H1 (cell line): ENCODE measurements around the gene NR2C2. TPM values are rescaled to one million over a fixed set of nuclear protein-coding genes. Genes with fewer than 3 reads are reported as not detected.

Experiments used
- CTCF ChIA-PET: fragments of 300-600 bp; sonication (Branson Sonifier 250); formaldehyde crosslinking; loops from one replicate; lab custom pipeline; 2021; ENCODE audit not compliant: partially characterized antibody; lab: Charles Lee
- POLR2A ChIA-PET: fragments of 300-600 bp; sonication (Branson Sonifier 250); formaldehyde crosslinking; loops from one replicate; lab custom pipeline; 2021; ENCODE audit warnings: inconsistent platforms; ENCODE audit not compliant: partially characterized antibody; lab: Charles Lee
- DNase-seq, 2 experiments: peaks; one replicate each; pipeline versions ENCODE4 v3.0.0 to v3.0.0-alpha.2; 2010 to 2022; ENCODE audit warnings: low spot score in 2 of 2, low read depth in 1 of 2, mixed read lengths in 1 of 2
- FAIRE-seq: peaks from 2 replicates; lab custom pipeline; 2011; peaks lifted over from hg19 to GRCh38; lab: Jason Lieb, UNC
- H2AFZ ChIP-seq: 2 replicates; pipeline ENCODE4 v1.8.1; 2012; ENCODE audit warnings: low read length, inconsistent platforms
- H2AK5ac ChIP-seq: 2 replicates; pipeline ENCODE4 v1.6.1; 2013; ENCODE audit warnings: low read depth, low read length
- H2BK120ac ChIP-seq: replicated peaks from 2 replicates; pipeline ENCODE3; 2013; ENCODE audit warnings: low read depth, low read length, inconsistent platforms
- H2BK12ac ChIP-seq: 2 replicates; pipeline ENCODE4 v1.6.1; 2013; ENCODE audit warnings: low read depth, low read length
- H2BK15ac ChIP-seq: 2 replicates; pipeline ENCODE4 v1.6.1; 2013; ENCODE audit warnings: low read length
- H2BK20ac ChIP-seq: 2 replicates; pipeline ENCODE4 v1.6.1; 2013; ENCODE audit warnings: low read length
- H2BK5ac ChIP-seq: 2 replicates; pipeline ENCODE4 v1.6.1; 2013; ENCODE audit warnings: low read depth, low read length
- H3K14ac ChIP-seq: 2 replicates; pipeline ENCODE4 v1.6.1; 2013; ENCODE audit warnings: inconsistent platforms; ENCODE audit not compliant: insufficient read length
- H3K18ac ChIP-seq: 2 replicates; pipeline ENCODE4 v1.6.1; 2013; ENCODE audit warnings: low read length; ENCODE audit errors: extremely low read depth
- H3K23ac ChIP-seq: 2 replicates; pipeline ENCODE4 v1.6.1; 2013; ENCODE audit warnings: inconsistent platforms; ENCODE audit not compliant: insufficient read length
- H3K23me2 ChIP-seq: 2 replicates; pipeline ENCODE4 v1.6.1; 2013; ENCODE audit warnings: low read depth, low read length
- H3K27ac ChIP-seq: 2 replicates; pipeline ENCODE4 v1.6.1; 2011; ENCODE audit warnings: low read depth, low read length, inconsistent platforms
- H3K27me3 ChIP-seq, 4 experiments: replicated peaks in 1 of 4; 1 replicate in 1 of 4; 2 replicates in 3 of 4; pipeline versions ENCODE4 v1.6.1 to v1.8.1; 2011 to 2013; ENCODE audit warnings: low read length in 3 of 4, mild to moderate bottlenecking in 3 of 4, inconsistent platforms in 2 of 4, mixed read lengths in 2 of 4, moderate library complexity in 1 of 4; ENCODE audit not compliant: control insufficient read depth in 3 of 4, insufficient read depth in 3 of 4; ENCODE audit errors: extremely low read depth in 1 of 4
- H3K36me3 ChIP-seq, 4 experiments: 2 replicates each; pipeline versions ENCODE4 v1.6.1 to v1.8.1; 2011 to 2013; ENCODE audit warnings: mild to moderate bottlenecking in 4 of 4, low read length in 3 of 4, moderate library complexity in 2 of 4, control low read depth in 1 of 4, inconsistent platforms in 1 of 4; ENCODE audit not compliant: insufficient read depth in 4 of 4, control insufficient read depth in 2 of 4
- H3K4ac ChIP-seq: replicated peaks from 2 replicates; pipeline ENCODE3; 2013; ENCODE audit warnings: low read length, low read depth, mixed read lengths, inconsistent platforms; ENCODE audit not compliant: insufficient read length
- H3K4me1 ChIP-seq, 4 experiments: replicated peaks in 1 of 4; 1 replicate in 1 of 4; 2 replicates in 3 of 4; pipeline versions ENCODE4 v1.6.1 to v1.8.1; 2011 to 2013; ENCODE audit warnings: low read length in 3 of 4, inconsistent platforms in 2 of 4, mixed read lengths in 1 of 4; ENCODE audit not compliant: insufficient read depth in 4 of 4, control insufficient read depth in 3 of 4
- H3K4me2 ChIP-seq, 2 experiments: 2 replicates each; pipeline versions ENCODE4 v1.6.1 to v1.8.1; 2011 to 2013; ENCODE audit warnings: low read depth in 2 of 2, low read length in 2 of 2, control low read depth in 1 of 2, inconsistent platforms in 1 of 2, mild to moderate bottlenecking in 1 of 2; ENCODE audit not compliant: insufficient read depth in 1 of 2
- H3K4me3 ChIP-seq, 4 experiments: fragments of 200-600, 300-600 bp in 1 of 4; sonication (generic), shearing (Covaris generic), sonication (Bioruptor Twin) in 1 of 4; 2 replicates each; pipeline versions ENCODE4 v1.5.1 to v1.8.1; 2011 to 2016; ENCODE audit warnings: low read length in 4 of 4, low read depth in 3 of 4, control low read depth in 2 of 4, inconsistent platforms in 2 of 4, mild to moderate bottlenecking in 2 of 4, mixed read lengths in 1 of 4, moderate library complexity in 1 of 4; ENCODE audit not compliant: insufficient read depth in 2 of 4; ENCODE audit errors: extremely low read depth in 1 of 4
- H3K56ac ChIP-seq: replicated peaks from 2 replicates; pipeline ENCODE3; 2013; ENCODE audit warnings: low read depth, mild to moderate bottlenecking, mixed read lengths, low read length, inconsistent platforms; ENCODE audit not compliant: insufficient read length
- H3K79me1 ChIP-seq: 2 replicates; pipeline ENCODE4 v1.6.1; 2013; ENCODE audit warnings: low read depth, low read length, control low read depth
- H3K79me2 ChIP-seq, 2 experiments: 2 replicates each; pipeline versions ENCODE4 v1.6.1 to v1.8.1; 2012 to 2013; ENCODE audit warnings: low read length in 2 of 2, mild to moderate bottlenecking in 2 of 2, inconsistent platforms in 1 of 2; ENCODE audit not compliant: insufficient read depth in 2 of 2, control insufficient read depth in 1 of 2
- H3K9ac ChIP-seq, 4 experiments: replicated peaks in 1 of 4; 1 replicate in 1 of 4; 2 replicates in 3 of 4; pipeline versions ENCODE4 v1.6.1 to v1.8.1; 2011 to 2013; ENCODE audit warnings: low read depth in 3 of 4, low read length in 3 of 4, control low read depth in 2 of 4, mild to moderate bottlenecking in 2 of 4, moderate library complexity in 2 of 4, inconsistent platforms in 1 of 4; ENCODE audit errors: extremely low read depth in 1 of 4
- H3K9me3 ChIP-seq, 2 experiments: 2 replicates each; pipeline versions ENCODE4 v1.6.1 to v1.8.1; 2012 to 2013; ENCODE audit warnings: mild to moderate bottlenecking in 2 of 2, moderate library complexity in 2 of 2, control low read depth in 1 of 2, inconsistent platforms in 1 of 2, low read depth in 1 of 2, low read length in 1 of 2, mixed read lengths in 1 of 2; ENCODE audit not compliant: insufficient read depth in 2 of 2
- H4K20me1 ChIP-seq, 2 experiments: replicated peaks in 1 of 2; 2 replicates each; pipeline versions ENCODE3 to v1.8.1; 2011 to 2013; ENCODE audit warnings: inconsistent platforms in 2 of 2, low read length in 2 of 2, mild to moderate bottlenecking in 1 of 2; ENCODE audit not compliant: insufficient read depth in 2 of 2, control insufficient read depth in 1 of 2
- H4K5ac ChIP-seq: 2 replicates; pipeline ENCODE4 v1.6.1; 2013; ENCODE audit warnings: low read length, low read depth, mixed read lengths, inconsistent platforms; ENCODE audit not compliant: insufficient read length
- H4K8ac ChIP-seq: 2 replicates; pipeline ENCODE4 v1.8.0; 2013; ENCODE audit warnings: mild to moderate bottlenecking, moderate library complexity, low read length, inconsistent platforms; ENCODE audit not compliant: insufficient read depth; ENCODE audit errors: extremely low read depth
- H4K91ac ChIP-seq: replicated peaks from 2 replicates; pipeline ENCODE3; 2013; ENCODE audit warnings: low read length, mixed read lengths, inconsistent platforms; ENCODE audit not compliant: insufficient read length
- EGR1 ChIP-seq: IDR thresholded peaks from 2 replicates; pipeline ENCODE4 v1.6.1; 2011; ENCODE audit warnings: low read depth, low read length, borderline replicate concordance
- FOSL1 ChIP-seq: IDR thresholded peaks from 2 replicates; pipeline ENCODE4 v1.6.1; 2011; ENCODE audit warnings: mild to moderate bottlenecking, low read depth, low read length, moderate library complexity; ENCODE audit not compliant: insufficient read depth
- WGBS, 2 experiments: shearing (Covaris generic) in 1 of 2; methylation state at CpG; one replicate each; pipeline versions ENCODE4 v1.1.6 to v1.1.7; 2013 to 2015; ENCODE audit warnings: low lambda C conversion rate in 2 of 2, mixed read lengths in 2 of 2, inconsistent platforms in 1 of 2, low coverage in 1 of 2, missing lambda C conversion rate in 1 of 2; ENCODE audit not compliant: insufficient replicate concordance in 2 of 2, insufficient coverage in 1 of 2, insufficient read length in 1 of 2; ENCODE audit errors: extremely low coverage in 1 of 2, missing lambda C conversion rate in 1 of 2; 5-methylcytosine and 5-hydroxymethylcytosine counted together
- polyA plus RNA-seq, 7 experiments: library from polyadenylated mRNA; depleted of rRNA in 3 of 7; stranded (reverse) in 5 of 7; unstranded in 2 of 7; fragments of >200 nt in 5 of 7; fragments of 200-250 nt in 2 of 7; gene quantifications; 1 replicate in 5 of 7; 2 replicates in 1 of 7; 4 replicates in 1 of 7; pipeline versions ENCODE4 v1.2.1 to v1.2.3, GENCODE V29; 2011 to 2013; ENCODE audit warnings: missing spikeins in 2 of 7, mixed read lengths in 2 of 7
- total RNA-seq: library from RNA; stranded (reverse); fragmentation: NEBNext Ultra II Directional; extraction: Animal tissue kit (Norgen Biotek cat#: 25700); gene quantifications from 2 replicates; pipeline ENCODE4 v1.2.1, GENCODE V29; 2021

NR2C2 gene
- total and polyA plus RNA-seq, 2 of the 8 experiments (the other 6 are each of a cell fraction or from before 2014, with no cell fraction given), result 16.6 to 44.4 TPM

GRCh38 chr3:14913071-14913925 lies 34.1 kb upstream of the NR2C2 start:
- Histone ChIP-seq H3K4me2 (no peak overlapping the region), H4K20me1 (no peaks in the 10 kb centered on the region), H2BK12ac (no peak overlapping the region), H3K14ac (no peak overlapping the region), H3K27me3 (no peaks in the 10 kb centered on the region), H4K91ac (no peak overlapping the region), H2BK5ac (no peak overlapping the region), H3K4ac (no peak overlapping the region), H3K23ac (no peak overlapping the region), H3K4me3 (no peak overlapping the region), H3K18ac (no peak overlapping the region; the same call in 1 of the 2 replicates), H2BK15ac (no peak overlapping the region), H3K79me2 (no peaks in the 10 kb centered on the region), H3K9ac (no peak overlapping the region), H3K36me3 (no peaks in the 10 kb centered on the region), H3K4me1 (no peaks in the 10 kb centered on the region; a peak in 2 of 7 replicates), H3K27ac (no peak overlapping the region), H4K8ac (no peak overlapping the region; the same call in 1 of the 2 replicates), H2AFZ (no peak overlapping the region), H2BK20ac (no peak overlapping the region), H3K23me2 (no peaks in the 10 kb centered on the region), H3K79me1 (no peaks in the 10 kb centered on the region), H3K9me3 (no peaks in the 10 kb centered on the region), H2BK120ac (no peak overlapping the region), H2AK5ac (no peak overlapping the region), H4K5ac (no peak overlapping the region), H3K56ac (no peak overlapping the region)
- no peak for DNase-seq
- ChIA-PET CTCF (interaction anchor here (0.6 to 21.0 kb wide), 31 partner anchors 9 to 244 kb away, joined by 3 to 337 read pairs (median 5); partner anchors contain the start of genes C3orf20 and FGD5), POLR2A (interaction anchor here (0.8 to 1.5 kb wide), 5 partner anchors 31 to 120 kb away, joined by 3 read pairs; no protein-coding TSS in a partner anchor)
- FAIRE-seq, result no peak
- WGBS, 2 experiments, result 83% methylated on average over 10 of the region's 10 CpGs; no CpG with 5 or more reads in 1 of the 2 experiments
- TF ChIP-seq EGR1 (0 out of 2 replicates have a peak, but pooled peaks have one; percentile 7), FOSL1 (no peak)
